HCT116 (cell line): ENCODE results near the gene ZNF536.

Experiments
- ATF3 ChIP-seq: IDR thresholded peaks from 2 replicates; pipeline ENCODE4 v1.6.1; 2012
- CTCF ChIP-seq, 3 experiments: fragments of 200-600 bp in 1 of 3; sonication (generic) in 1 of 3; IDR thresholded peaks in 2 of 3; conservative IDR thresholded peaks in 1 of 3; 2 replicates each; pipeline ENCODE4 v1.5.1; 2012 to 2017; ENCODE audit warnings: low read depth in 2 of 3, low read length in 2 of 3, antibody characterized with exemption in 1 of 3, borderline replicate concordance in 1 of 3, control low read depth in 1 of 3, mild to moderate bottlenecking in 1 of 3, mixed read lengths in 1 of 3, mixed run types in 1 of 3, moderate library complexity in 1 of 3; ENCODE audit not compliant: insufficient read depth in 1 of 3
- YY1 ChIP-seq: IDR thresholded peaks from 2 replicates; pipeline ENCODE4 v1.6.1; 2011; ENCODE audit warnings: low read length, low read depth, moderate library complexity, mild to moderate bottlenecking; ENCODE audit not compliant: insufficient replicate concordance; ENCODE audit errors: extremely low read depth

- no peak for TF ChIP-seq CTCF (IDR thresholded peaks at IDR 0.05 in 2 of 3, conservative IDR thresholded peaks at IDR 0.05 in 1 of 3; ENCODE audit: borderline replicate concordance in 1 of 3, insufficient read depth in 1 of 3, low read depth in 2 of 3, low read length in 2 of 3)
- TF ChIP-seq YY1 = no peak
- no peak for TF ChIP-seq ATF3
Measured at GRCh38 chr19:30487178-30487577, 115.0 kb downstream of the ZNF536 start.
